ENCODE measurements around the gene SMIM12.
"Not testable (repeated sequence)": the region's sequence is repeated elsewhere in the genome, so short reads cannot be mapped to it uniquely, and the experiment has no call there.

The SMIM12 gene

DNA sequence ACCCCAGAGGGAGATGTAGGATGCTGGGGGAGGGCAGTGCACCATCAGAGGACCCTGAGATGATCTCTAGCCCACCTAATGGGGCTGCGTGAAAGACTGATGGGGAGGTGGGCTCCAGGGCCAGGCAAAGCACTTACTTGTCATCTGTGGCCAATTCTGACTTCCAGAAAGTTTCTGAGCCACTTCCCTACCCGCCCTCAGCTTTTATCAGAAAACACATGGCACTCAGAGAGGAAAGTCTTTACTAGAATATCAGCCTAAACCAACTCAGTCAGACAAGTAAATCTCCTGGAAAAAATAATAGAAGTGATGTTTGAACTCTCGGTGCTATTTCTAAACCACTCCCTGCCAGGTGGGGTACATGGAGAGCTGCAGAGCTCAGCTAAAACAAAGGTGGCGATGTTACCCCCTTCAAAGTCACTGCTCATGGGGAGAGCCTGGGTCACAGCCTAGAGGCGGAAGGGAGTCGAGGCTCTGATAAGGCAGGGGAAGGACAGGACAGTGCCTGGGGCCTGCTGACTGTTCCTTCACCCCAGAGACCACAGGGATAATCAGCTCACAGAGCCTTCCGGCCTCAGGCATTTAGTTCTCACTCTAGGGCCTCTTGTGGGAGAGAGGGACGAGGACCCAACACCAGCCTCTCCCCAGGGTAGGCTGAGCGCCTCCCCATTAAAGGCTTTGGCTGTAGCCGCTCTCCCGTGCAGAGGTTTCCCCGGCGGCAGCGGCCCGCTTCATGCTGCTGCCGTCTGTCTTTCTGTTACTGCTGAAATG, 14.2 kb downstream of the SMIM12 start:
- in situ Hi-C loops (cut with MboI; ENCODE audit: low sequenced_read_pairs), result no loop called here

DNA sequence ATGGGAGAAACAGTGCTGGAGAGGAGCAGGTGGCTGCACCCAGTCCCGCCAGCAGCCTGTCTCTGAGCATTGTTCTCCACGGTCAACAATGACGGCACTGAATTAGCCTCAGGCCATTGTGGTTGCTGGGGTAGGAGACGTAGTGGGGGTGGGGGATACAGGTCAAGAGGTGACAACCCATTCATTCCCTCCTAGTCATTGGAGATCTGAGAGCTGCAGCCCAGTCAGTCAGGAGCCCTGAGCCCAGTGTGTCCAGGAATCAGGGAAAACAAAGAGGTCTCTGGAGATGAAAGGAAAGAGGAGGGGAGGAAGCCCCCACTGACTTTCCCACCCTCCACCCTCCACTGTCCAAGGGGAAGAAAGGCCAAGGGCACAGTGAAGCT, 15.3 kb downstream of the SMIM12 start:
- in situ Hi-C loops (cut with MboI; ENCODE audit: low sequenced_read_pairs), result no loop called here

- in situ Hi-C loops (cut with MboI; ENCODE audit: low sequenced_read_pairs), result no loop called here
Measured at GRCh38 chr1:34843392-34844251, 15.9 kb downstream of the SMIM12 start.

DNA sequence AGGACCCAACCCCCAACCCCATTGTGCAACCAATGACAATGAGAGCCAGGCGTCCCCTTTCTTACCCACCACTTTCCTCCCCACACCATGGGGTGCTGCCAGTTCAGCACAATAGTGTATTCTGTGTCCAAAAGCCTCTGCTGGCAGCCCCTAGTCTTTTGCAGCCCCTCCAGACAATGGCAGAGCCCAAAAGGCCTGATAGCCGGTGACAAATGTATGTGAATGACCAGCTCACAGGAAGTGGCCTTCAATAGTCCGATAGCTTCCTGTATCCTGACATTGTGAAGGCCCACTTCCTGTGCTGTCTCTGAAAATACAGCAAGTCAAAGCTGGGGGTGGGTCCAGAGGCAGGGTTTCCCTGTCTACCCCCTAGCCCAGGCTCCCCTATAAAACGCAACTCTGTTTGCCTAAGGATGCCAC, 16.6 kb downstream of the SMIM12 start:
- in situ Hi-C loops (cut with MboI; ENCODE audit: low sequenced_read_pairs), result no loop called here

GRCh38 chr1:34842073-34842472, 17.5 kb downstream of the SMIM12 start:
- in situ Hi-C loops (cut with MboI; ENCODE audit: low sequenced_read_pairs), result no loop called here

DNA sequence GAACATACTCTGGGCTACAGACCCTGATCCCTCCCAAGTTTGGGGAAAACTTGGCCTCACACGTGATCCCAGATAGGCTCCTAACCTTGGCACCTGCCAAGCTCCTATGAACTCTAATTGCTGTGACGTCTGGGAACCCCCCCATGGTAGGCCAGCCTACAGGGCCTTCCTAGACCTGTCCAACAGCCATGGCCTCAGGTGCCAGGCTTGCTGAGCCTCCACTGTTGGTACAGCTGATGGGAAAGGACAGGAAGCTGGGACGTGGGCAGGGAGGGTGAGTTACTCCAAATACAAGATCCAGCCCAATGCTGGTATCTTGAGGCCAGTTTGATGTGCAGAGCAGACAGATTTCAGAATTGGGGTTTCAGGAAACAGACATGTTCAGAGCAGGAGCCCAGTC, 19.1 kb downstream of the SMIM12 start:
- in situ Hi-C loops (cut with MboI; ENCODE audit: low sequenced_read_pairs), result no loop called here

DNA sequence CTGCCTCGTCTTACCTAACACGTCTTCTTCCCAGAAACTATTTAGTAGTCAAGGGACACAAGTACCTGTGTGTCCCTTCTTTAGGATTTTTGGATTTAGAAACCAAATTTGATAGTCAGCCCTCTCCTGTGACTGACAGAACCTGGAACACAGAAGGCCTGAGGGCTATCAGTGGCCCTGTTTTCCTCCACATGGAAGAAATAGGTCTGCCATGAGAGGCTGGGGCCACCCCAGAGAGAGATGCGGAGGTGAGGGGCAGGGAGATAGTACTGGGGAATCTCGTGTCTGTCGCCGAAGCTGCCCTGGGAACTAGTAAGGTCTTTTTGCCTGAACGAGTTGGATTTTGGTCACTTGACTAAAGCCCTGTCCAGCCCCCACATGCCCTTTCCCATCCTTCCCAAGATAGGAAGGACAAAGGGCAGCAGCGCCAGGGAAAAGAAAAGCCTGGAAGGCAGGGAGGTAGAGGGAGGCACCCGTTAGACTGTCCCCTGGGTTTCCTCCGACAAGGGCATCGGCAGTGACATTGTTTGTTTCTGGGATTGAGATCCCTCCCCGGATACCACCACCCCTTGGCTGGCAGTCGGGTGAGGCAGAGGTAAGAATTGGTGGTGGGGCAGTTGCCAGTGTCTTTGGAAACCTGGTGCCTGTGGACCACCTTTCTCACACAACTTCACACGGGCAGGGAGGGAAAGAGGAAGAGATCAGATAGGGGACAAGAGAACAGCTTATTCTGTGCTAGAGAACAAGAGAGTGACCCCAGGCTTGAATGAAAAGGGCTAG, 19.8 kb downstream of the SMIM12 start:
- in situ Hi-C loops (cut with MboI; ENCODE audit: low sequenced_read_pairs), result no loop called here

DNA sequence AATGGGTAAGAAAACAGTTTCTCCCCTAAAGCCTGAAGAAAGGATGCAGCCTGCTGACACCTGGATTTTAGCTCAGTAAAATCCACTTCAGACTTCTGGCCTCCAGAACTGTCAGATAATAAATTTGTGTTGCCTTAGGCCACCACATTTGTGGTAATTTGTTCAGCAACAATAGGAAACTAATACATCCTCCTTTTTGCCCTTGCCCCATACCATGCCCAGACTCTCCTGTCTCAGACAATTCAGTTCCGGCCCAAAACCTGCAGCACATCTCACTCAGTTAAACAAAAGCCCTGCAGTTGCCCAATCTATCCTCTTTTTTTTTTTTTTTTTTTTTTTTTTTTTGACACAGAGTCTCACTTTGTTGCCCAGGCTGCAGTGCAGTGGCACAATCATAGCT, 25.8 kb downstream of the SMIM12 start:
- in situ Hi-C loops (cut with MboI; ENCODE audit: low sequenced_read_pairs), result no loop called here

DNA sequence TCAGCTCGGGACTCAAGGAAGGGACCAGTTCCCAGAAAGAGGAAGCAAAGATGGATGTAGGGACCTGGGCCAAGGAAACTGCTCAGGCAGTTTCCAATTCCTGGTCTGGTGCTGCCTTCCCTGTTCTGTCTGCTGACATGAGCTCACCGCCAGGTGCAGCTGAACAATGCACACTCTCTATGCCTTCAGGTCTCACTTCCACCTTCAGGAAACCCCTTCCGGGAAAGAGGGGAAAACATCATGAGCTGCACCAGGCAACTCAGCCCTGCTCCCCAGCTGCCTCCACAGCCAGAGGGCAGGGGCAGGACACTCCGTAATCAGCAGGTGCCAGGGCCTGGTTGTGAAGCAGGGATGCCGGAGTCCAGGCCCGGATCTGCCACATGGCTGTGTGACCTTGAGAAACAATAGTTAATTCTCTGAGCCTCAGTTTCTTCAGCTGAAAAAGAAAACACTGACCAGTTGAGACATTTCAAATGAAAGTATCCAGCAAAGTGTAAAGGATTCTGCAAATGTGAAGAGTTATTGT, 27.8 kb downstream of the SMIM12 start:
- in situ Hi-C loops (cut with MboI; ENCODE audit: low sequenced_read_pairs), result no loop called here

DNA sequence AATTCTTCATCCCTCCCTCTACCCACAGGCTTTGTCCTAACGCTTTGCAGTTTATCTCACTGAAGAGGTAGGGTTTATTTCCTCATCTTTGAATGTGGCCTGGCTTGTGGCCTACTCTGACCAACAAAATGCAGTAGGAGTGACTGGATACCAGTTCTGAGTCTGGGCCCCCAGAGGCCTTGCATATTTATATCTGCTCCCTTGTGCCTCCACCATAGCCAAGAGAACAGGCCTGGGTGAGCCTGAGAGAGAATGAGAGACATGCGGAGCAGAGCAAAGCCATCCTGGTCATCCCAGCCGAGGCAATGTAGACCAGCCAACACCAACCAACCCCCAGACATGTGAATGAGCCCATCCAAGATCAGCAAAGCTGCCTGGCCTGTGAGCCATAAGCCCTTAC, 30.3 kb downstream of the SMIM12 start:
- in situ Hi-C loops (cut with MboI; ENCODE audit: low sequenced_read_pairs), result no loop called here

DNA sequence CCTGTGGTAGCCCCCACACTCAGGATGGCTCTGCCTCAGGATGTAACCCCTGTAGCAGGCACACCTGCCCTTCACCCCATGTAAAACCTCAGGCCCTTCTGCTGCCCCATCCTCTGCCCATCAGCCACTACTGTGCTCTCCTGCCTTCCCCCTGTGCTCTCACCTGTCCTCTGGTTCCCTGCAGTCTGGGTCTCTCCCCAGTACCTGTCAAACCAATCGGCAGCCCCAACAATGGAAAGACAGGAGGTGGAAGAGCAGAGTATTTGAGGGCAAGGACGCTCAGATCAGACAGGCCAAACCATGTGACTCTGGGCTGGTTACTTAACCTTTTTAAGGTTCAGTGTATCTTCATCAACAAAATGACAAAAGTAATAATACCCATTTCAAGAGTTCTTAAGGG, 30.9 kb downstream of the SMIM12 start:
- in situ Hi-C loops (cut with MboI; ENCODE audit: low sequenced_read_pairs), result no loop called here

DNA sequence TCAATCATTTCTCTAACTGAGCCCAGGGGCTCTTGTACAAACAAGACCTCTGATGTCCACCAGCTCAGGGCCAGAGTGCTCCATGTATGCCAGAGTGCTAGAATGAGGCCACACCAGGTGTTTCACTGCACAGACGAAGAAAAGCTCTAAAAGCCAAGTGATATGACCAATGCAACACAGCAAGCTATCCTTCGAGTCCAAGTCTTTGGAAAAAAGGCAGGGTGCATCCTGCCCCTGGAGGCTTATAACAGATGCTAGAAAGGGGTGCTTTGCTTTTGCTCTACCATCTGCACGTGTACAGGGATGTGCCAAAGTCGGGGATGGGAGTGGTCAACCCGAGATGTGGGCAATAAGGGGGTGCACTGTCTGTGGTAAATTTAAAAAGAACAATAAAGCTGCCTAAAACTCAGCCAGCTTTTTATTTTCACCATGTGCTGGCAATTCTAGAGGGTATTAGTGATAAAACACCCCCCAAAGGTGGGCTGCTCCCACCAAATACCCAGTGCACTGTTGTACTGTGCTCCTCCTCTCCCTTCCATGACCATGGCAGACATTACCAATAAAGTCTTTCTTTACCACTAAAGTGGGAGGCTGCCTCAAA, 32.1 kb downstream of the SMIM12 start:
- in situ Hi-C loops (cut with MboI; ENCODE audit: low sequenced_read_pairs), result no loop called here

DNA sequence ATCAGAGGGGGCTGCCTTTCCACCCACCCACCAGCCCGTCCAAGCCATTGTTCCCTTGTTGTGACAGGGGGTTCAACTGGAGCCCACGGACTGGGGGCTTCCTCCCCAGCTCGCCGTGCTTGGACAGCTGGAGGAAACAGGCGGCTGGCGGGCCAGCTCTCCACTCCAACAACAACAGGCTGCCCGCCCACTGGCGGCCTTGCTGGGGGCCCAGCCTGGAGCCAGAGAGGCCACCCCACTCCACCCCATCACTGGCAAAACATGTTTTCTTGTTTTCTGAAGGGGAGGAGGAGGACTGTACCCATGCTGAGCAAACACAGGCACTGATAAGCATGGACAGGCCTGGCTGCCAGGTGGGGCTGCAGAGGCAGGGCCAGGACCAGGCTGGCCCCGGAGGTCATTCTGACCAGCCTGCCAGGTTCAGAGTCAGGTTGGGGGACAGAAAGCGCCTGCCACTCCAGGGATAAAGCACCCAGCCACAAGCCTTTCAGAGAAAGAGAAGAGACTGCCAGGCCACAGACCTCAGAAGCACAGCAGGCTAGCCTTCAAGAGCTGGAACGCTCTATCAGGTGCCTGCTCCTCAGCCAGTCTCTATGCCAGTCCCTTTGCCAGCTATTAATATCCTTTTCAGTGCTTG, 34.0 kb downstream of the SMIM12 start:
- in situ Hi-C loops (cut with MboI; ENCODE audit: low sequenced_read_pairs), result no loop called here

DNA sequence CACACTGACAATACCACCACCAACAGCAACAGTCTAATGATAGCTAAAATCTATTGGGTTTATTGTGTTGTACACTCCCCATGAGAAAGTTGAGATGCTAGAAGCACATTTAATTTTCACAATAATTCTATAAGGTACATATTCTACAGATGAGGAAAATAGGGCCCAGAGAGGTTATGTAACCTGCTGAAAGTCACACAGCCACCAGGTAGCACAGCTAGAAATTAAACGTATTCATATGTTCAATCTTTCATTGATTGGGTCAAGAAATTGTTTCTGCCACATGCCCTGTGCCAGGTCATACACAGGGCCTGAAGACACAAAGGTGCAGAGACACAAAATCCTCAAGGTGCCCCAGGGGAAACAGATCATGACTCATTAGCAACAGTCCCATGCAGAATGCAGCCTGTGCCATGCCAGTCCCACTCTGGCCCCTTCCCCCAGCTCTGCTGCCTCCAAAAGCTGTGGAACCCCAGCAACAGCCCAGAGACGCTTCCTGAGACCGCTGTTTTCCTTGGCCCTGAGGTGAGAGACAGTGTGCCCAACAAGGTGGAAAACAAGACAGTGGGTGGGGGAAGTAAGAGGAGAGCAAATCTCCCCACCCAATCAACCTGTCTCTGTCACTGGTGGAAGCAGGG, 34.6 kb downstream of the SMIM12 start:
- in situ Hi-C loops (cut with MboI; ENCODE audit: low sequenced_read_pairs), result no loop called here

DNA sequence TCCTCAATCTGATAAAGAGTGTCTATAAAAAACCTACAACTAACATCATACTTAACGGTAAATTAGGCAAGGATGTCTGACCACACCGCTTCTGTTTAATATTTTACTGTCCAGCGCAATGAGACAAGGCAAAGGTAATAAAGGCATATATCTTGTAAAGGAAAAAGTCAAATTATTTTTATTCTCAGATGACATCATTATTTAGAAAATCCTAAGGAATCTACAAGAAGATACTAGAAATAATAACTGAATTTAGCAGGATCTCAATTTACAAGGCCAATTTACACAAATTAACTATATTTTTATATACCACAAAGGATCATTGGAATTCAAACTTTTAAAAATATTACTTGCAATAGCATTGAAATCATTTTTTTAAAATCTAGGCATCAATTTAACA, 37.3 kb downstream of the SMIM12 start:
- in situ Hi-C loops (cut with MboI; ENCODE audit: low sequenced_read_pairs), result no loop called here

- in situ Hi-C loops (cut with MboI; ENCODE audit: low sequenced_read_pairs), result not testable (repeated sequence)
Measured at GRCh38 chr1:34818862-34819261, 40.7 kb downstream of the SMIM12 start.

DNA sequence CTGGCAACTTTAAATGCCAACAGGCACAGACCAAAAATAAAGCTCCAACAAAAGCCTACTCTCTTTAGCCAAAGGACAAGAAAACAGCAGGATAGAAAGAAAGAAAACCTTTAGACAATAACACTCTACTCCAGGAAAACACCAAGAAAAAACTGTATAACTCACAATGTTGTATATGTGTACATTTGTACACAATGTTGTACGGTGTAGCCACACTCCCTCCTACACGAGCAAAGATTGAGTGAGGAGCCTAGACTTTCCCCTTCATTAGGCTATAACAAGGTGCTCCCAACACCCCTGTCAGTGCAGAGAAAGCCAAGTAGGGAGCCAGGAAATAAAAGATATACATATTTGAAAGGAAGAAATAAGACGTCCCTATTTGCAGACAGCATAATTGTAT, 42.8 kb downstream of the SMIM12 start:
- in situ Hi-C loops (cut with MboI; ENCODE audit: low sequenced_read_pairs), result no loop called here

DNA sequence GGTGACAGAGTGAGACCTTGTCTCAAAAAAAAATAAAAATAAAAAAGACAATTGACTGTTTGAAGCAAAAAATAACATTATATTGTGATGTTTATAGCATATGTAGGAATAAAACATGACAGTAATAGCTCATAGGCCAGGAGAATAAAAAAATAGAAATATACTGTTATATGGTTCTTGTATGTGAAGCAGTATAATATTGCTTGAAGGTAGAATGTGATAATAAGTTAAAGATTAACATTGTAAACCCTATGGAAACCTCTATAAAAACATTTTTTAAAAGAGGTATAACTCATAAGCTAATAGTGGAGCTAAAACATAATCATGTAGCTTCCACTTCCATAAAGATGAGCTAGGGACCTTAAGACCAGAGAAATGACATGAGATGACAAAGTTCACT, 43.2 kb downstream of the SMIM12 start:
- in situ Hi-C loops (cut with MboI; ENCODE audit: low sequenced_read_pairs), result no loop called here

DNA sequence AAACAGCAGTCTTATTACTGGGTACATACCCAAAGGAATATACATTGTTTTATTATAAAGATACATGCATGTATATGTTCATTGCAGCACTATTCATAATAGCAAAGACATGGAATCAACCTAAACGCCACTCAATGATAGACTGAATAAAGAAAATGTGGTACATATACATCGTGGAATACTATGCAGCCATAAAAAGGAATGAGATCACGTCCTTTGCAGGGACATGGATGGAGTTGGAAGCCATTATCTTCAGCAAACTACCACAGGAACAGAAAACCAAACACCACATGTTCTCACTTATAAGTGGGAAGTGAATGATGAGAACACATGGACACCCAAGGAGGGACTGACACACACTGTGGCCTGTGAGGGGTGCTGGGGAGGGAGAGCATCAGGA, 48.8 kb downstream of the SMIM12 start:
- in situ Hi-C loops (cut with MboI; ENCODE audit: low sequenced_read_pairs), result not testable (repeated sequence)
